AG10803 (cell line): ENCODE data around the gene ITGA11.

ENCODE experiments used
- DNase-seq: peaks from one replicate; pipeline ENCODE4 v3.0.0; 2010; ENCODE audit warnings: low read depth
- H3K4me3 ChIP-seq: 2 replicates; pipeline ENCODE4 v1.5.1; 2011; ENCODE audit warnings: mild to moderate bottlenecking, low read length, control low read depth
- CTCF ChIP-seq: conservative IDR thresholded peaks from 2 replicates; pipeline ENCODE4 v1.5.1; 2011; ENCODE audit warnings: mild to moderate bottlenecking, low read length, control low read depth, inconsistent platforms

Gene ITGA11

GRCh38 chr15:68252925-68253534, 178.9 kb downstream of the ITGA11 start:
- DNase-seq, result peak; percentile 86
- no peak overlapping the region for H3K4me3 ChIP-seq
- peak; percentile 97 for TF ChIP-seq CTCF

- DNase-seq, result no peak
- no peak overlapping the region for H3K4me3 ChIP-seq
- TF ChIP-seq CTCF, result no peak
These were observed 182.8 kb downstream of the ITGA11 start for GRCh38 chr15:68249058-68249713.
